ENCODE measurements around the gene KNTC1. TPM values are rescaled to one million over a fixed set of nuclear protein-coding genes. Genes with fewer than 3 reads are reported as not detected.

Gene KNTC1
- total RNA-seq, 2 donors from 2014 or later = 86.7 to 115 TPM

DNA sequence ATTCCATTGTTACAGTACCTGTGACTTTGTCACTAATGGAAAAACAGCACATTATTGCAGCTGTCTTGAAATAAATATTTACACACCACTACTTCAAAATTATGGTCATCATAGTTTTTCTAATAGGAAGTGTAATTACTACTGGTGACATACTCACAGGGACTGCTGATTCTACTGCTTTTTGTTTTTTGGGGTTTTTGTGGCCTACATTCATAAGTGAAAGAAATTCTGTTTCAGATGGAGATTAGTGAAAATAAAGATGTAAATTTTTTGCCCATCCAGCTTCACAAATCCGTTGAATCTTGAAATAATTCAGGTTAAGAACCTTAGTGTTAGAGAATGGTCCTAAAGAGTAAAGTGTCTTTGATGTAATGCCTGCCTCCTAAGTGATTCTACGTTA is 17.5 kb downstream of the KNTC1 start:
- H3K36me3 ChIP-seq (ENCODE audit: control insufficient read depth, insufficient read depth, low read length) = peaks cover 71% of the 10 kb centered on the region
- no peak overlapping the region for H3K27ac ChIP-seq (ENCODE audit: low read depth, low read length)
- no peaks in the 10 kb centered on the region for H3K27me3 ChIP-seq (ENCODE audit: control insufficient read depth, insufficient read depth, low read length, poor library complexity, severe bottlenecking)
- no peaks in the 10 kb centered on the region for H3K9me3 ChIP-seq (ENCODE audit: control insufficient read depth, low read length)
- Mint-ChIP-seq H3K4me3 (no peak overlapping the region), H3K27ac (no peak overlapping the region), H3K4me1 (no peaks in the 10 kb centered on the region), H3K36me3 (ENCODE audit: low read depth) (peaks cover 49% of the 10 kb centered on the region), H3K27me3 (ENCODE audit: insufficient read depth) (no peaks in the 10 kb centered on the region), H3K9me3 (no peaks in the 10 kb centered on the region)
- DNase-seq = no peak
- TF ChIP-seq, protein P1, sequence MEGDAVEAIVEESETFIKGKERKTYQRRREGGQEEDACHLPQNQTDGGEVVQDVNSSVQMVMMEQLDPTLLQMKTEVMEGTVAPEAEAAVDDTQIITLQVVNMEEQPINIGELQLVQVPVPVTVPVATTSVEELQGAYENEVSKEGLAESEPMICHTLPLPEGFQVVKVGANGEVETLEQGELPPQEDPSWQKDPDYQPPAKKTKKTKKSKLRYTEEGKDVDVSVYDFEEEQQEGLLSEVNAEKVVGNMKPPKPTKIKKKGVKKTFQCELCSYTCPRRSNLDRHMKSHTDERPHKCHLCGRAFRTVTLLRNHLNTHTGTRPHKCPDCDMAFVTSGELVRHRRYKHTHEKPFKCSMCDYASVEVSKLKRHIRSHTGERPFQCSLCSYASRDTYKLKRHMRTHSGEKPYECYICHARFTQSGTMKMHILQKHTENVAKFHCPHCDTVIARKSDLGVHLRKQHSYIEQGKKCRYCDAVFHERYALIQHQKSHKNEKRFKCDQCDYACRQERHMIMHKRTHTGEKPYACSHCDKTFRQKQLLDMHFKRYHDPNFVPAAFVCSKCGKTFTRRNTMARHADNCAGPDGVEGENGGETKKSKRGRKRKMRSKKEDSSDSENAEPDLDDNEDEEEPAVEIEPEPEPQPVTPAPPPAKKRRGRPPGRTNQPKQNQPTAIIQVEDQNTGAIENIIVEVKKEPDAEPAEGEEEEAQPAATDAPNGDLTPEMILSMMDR (conservative IDR thresholded peaks at IDR 0.05) = no peak
- WGBS, 2 experiments (ENCODE audit: insufficient coverage in 1 of 2, insufficient read length in 1 of 2) = 98 to 100% methylated on average over 2 of the region's 2 CpGs
- H3K9ac ChIP-seq (ENCODE audit: extremely low read depth, low read length, poor library complexity, severe bottlenecking) = no peak overlapping the region
- H3K4me1 ChIP-seq (ENCODE audit: control insufficient read depth, insufficient read depth, low read length) = no peaks in the 10 kb centered on the region
- no peak overlapping the region for H3K4me3 ChIP-seq (ENCODE audit: low read length)

DNA sequence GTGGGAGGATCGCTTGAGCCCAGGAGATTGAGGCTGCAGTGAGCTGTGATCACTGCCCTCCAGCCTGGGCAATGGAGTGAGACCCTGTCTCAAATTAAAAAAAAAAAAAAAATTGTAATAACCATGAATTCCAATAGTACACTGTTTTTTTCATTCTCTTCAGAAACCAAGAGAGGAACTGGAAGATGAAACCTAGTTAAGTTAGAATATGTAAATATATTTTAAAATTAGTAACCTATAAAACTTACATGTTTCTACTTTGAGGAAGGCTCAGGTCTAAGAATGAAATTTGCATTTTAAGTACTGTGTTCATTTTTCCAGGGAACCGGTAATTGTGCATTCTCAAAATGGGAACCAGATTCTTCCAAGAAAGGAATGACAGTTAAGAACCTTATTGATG is 18.8 kb downstream of the KNTC1 start:
- Mint-ChIP-seq H3K36me3 (ENCODE audit: low read depth) (peaks cover 58% of the 10 kb centered on the region), H3K4me3 (no peak overlapping the region), H3K27ac (no peak overlapping the region), H3K27me3 (ENCODE audit: insufficient read depth) (no peaks in the 10 kb centered on the region), H3K4me1 (no peaks in the 10 kb centered on the region), H3K9me3 (no peaks in the 10 kb centered on the region)
- H3K9me3 ChIP-seq (ENCODE audit: control insufficient read depth, low read length) = no peaks in the 10 kb centered on the region
- H3K36me3 ChIP-seq (ENCODE audit: control insufficient read depth, insufficient read depth, low read length) = peaks cover 80% of the 10 kb centered on the region
- TF ChIP-seq, protein P1 (conservative IDR thresholded peaks at IDR 0.05) = no peak
- WGBS, 2 experiments (ENCODE audit: insufficient coverage in 1 of 2, insufficient read length in 1 of 2) = 97 to 100% methylated on average over 1 to 2 of the region's 2 CpGs
- no peak for DNase-seq
- no peak overlapping the region for H3K27ac ChIP-seq (ENCODE audit: low read depth, low read length)
- no peak overlapping the region for H3K4me3 ChIP-seq (ENCODE audit: low read length)
- H3K4me1 ChIP-seq (ENCODE audit: control insufficient read depth, insufficient read depth, low read length) = no peaks in the 10 kb centered on the region
- H3K27me3 ChIP-seq (ENCODE audit: control insufficient read depth, insufficient read depth, low read length, poor library complexity, severe bottlenecking) = no peaks in the 10 kb centered on the region
- no peak overlapping the region for H3K9ac ChIP-seq (ENCODE audit: extremely low read depth, low read length, poor library complexity, severe bottlenecking)

DNA sequence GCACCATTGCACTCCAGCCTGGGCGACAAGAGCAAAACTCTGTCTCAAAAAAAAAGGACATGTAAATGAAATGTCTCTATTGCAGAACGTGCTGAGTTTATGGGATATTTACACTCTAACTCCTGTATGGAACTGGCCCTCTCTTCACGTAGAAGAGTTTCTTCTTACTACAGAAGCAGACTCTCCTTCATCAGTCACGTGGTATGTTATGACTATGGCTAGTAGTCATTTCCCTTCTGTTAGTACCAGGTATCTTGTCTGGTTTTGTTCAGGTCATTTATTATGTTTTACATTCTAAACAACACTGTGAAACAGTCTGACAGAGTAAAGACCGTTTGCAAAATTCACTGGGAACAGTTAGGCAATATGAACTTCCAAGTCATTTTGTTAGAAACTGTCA is 20.3 kb downstream of the KNTC1 start:
- H3K36me3 ChIP-seq (ENCODE audit: control insufficient read depth, insufficient read depth, low read length) = peaks cover 87% of the 10 kb centered on the region

More for the DNA sequence above, 20.3 kb downstream of the KNTC1 start:
- no peaks in the 10 kb centered on the region for H3K4me1 ChIP-seq (ENCODE audit: control insufficient read depth, insufficient read depth, low read length)
- DNase-seq = peak; percentile 4
- 95 to 97% methylated on average over 3 to 5 of the region's 5 CpGs for WGBS, 2 experiments (ENCODE audit: insufficient coverage in 1 of 2, insufficient read length in 1 of 2)
- no peak overlapping the region for H3K4me3 ChIP-seq (ENCODE audit: low read length)
- Mint-ChIP-seq H3K36me3 (ENCODE audit: low read depth) (peaks cover 61% of the 10 kb centered on the region), H3K4me1 (no peaks in the 10 kb centered on the region), H3K27me3 (ENCODE audit: insufficient read depth) (no peaks in the 10 kb centered on the region), H3K4me3 (no peak overlapping the region), H3K9me3 (no peaks in the 10 kb centered on the region), H3K27ac (no peak overlapping the region)
- TF ChIP-seq, protein P1 (conservative IDR thresholded peaks at IDR 0.05) = no peak
- H3K27ac ChIP-seq (ENCODE audit: low read depth, low read length) = no peak overlapping the region
- H3K9me3 ChIP-seq (ENCODE audit: control insufficient read depth, low read length) = no peaks in the 10 kb centered on the region
- no peak overlapping the region for H3K9ac ChIP-seq (ENCODE audit: extremely low read depth, low read length, poor library complexity, severe bottlenecking)
- H3K27me3 ChIP-seq (ENCODE audit: control insufficient read depth, insufficient read depth, low read length, poor library complexity, severe bottlenecking) = no peaks in the 10 kb centered on the region
